ENCODE measurements around the gene PPP1R7. TPM values are rescaled to one million over a fixed set of nuclear protein-coding genes. Genes with fewer than 3 reads are reported as not detected.
A peak's percentile ranks its signal among the peaks of the same experiment; 100 is the strongest.

PPP1R7 gene
- total RNA-seq, 2 donors from 2014 or later = 48.5 to 52.7 TPM

- no peak for TF ChIP-seq CTCF (conservative IDR thresholded peaks at IDR 0.05)
- Mint-ChIP-seq H3K9me3 (no peaks in the 10 kb centered on the region), H3K4me1 (peaks cover 15% of the 10 kb centered on the region), H3K27ac (peak overlapping the region; percentile 39), H3K4me3 (no peak overlapping the region), H3K27me3 (ENCODE audit: insufficient read depth) (peaks cover 2% of the 10 kb centered on the region), H3K36me3 (ENCODE audit: low read depth) (peaks cover 27% of the 10 kb centered on the region)
- Histone ChIP-seq H3K9me3 (ENCODE audit: control insufficient read depth, low read length) (no peaks in the 10 kb centered on the region), H3K4me1 (ENCODE audit: control insufficient read depth, insufficient read depth, low read length) (no peaks in the 10 kb centered on the region), H3K4me3 (ENCODE audit: low read length) (no peak overlapping the region), H3K27me3 (ENCODE audit: control insufficient read depth, insufficient read depth, low read length, poor library complexity, severe bottlenecking) (peaks cover 5% of the 10 kb centered on the region), H3K27ac (ENCODE audit: low read depth, low read length) (no peak overlapping the region), H3K36me3 (ENCODE audit: control insufficient read depth, insufficient read depth, low read length) (no peaks in the 10 kb centered on the region), H3K9ac (ENCODE audit: extremely low read depth, low read length, poor library complexity, severe bottlenecking) (no peak overlapping the region)
- WGBS, 2 experiments (ENCODE audit: insufficient coverage in 1 of 2, insufficient read length in 1 of 2) = 77 to 83% methylated on average over 1 to 3 of the region's 4 CpGs
- DNase-seq = no peak
Observed at GRCh38 chr2:241146286-241146685, 4.0 kb upstream of the PPP1R7 start.

- no peaks in the 10 kb centered on the region for H3K4me1 ChIP-seq (ENCODE audit: control insufficient read depth, insufficient read depth, low read length)
- Mint-ChIP-seq H3K36me3 (ENCODE audit: low read depth) (peaks cover 18% of the 10 kb centered on the region), H3K9me3 (no peaks in the 10 kb centered on the region), H3K27me3 (ENCODE audit: insufficient read depth) (peaks cover 2% of the 10 kb centered on the region), H3K27ac (no peak overlapping the region), H3K4me3 (no peak overlapping the region), H3K4me1 (peaks cover 17% of the 10 kb centered on the region)
- H3K36me3 ChIP-seq (ENCODE audit: control insufficient read depth, insufficient read depth, low read length) = no peaks in the 10 kb centered on the region
- 96 to 100% methylated on average over 2 to 3 of the region's 3 CpGs for WGBS, 2 experiments (ENCODE audit: insufficient coverage in 1 of 2, insufficient read length in 1 of 2)
- peaks cover 5% of the 10 kb centered on the region for H3K27me3 ChIP-seq (ENCODE audit: control insufficient read depth, insufficient read depth, low read length, poor library complexity, severe bottlenecking)
- TF ChIP-seq CTCF (conservative IDR thresholded peaks at IDR 0.05) = no peak
- H3K27ac ChIP-seq (ENCODE audit: low read depth, low read length) = no peak overlapping the region
- no peak overlapping the region for H3K4me3 ChIP-seq (ENCODE audit: low read length)
- no peak for DNase-seq
- H3K9me3 ChIP-seq (ENCODE audit: control insufficient read depth, low read length) = no peaks in the 10 kb centered on the region
- H3K9ac ChIP-seq (ENCODE audit: extremely low read depth, low read length, poor library complexity, severe bottlenecking) = no peak overlapping the region
Observed at GRCh38 chr2:241147336-241147735, 2.9 kb upstream of the PPP1R7 start.

GRCh38 chr2:241148239-241148638, 2.0 kb upstream of the PPP1R7 start:
- Histone ChIP-seq H3K27ac (ENCODE audit: low read depth, low read length) (no peak overlapping the region), H3K9me3 (ENCODE audit: control insufficient read depth, low read length) (no peaks in the 10 kb centered on the region), H3K4me1 (ENCODE audit: control insufficient read depth, insufficient read depth, low read length) (no peaks in the 10 kb centered on the region), H3K36me3 (ENCODE audit: control insufficient read depth, insufficient read depth, low read length) (no peaks in the 10 kb centered on the region), H3K4me3 (ENCODE audit: low read length) (peak overlapping the region; percentile 92), H3K9ac (ENCODE audit: extremely low read depth, low read length, poor library complexity, severe bottlenecking) (peak overlapping the region; percentile 69), H3K27me3 (ENCODE audit: control insufficient read depth, insufficient read depth, low read length, poor library complexity, severe bottlenecking) (peaks cover 5% of the 10 kb centered on the region)
- H3K9me3 Mint-ChIP-seq = no peaks in the 10 kb centered on the region
- H3K36me3 Mint-ChIP-seq (ENCODE audit: low read depth) = peaks cover 13% of the 10 kb centered on the region
- peak overlapping the region; percentile 89 for H3K4me3 Mint-ChIP-seq
- H3K27ac Mint-ChIP-seq = peak overlapping the region; percentile 19
- peaks cover 18% of the 10 kb centered on the region for H3K4me1 Mint-ChIP-seq
- peaks cover 2% of the 10 kb centered on the region for H3K27me3 Mint-ChIP-seq (ENCODE audit: insufficient read depth)
- WGBS, 2 experiments (ENCODE audit: insufficient coverage in 1 of 2, insufficient read length in 1 of 2) = 83% methylated on average over 4 of the region's 4 CpGs
- DNase-seq = no peak
- no peak for TF ChIP-seq CTCF (conservative IDR thresholded peaks at IDR 0.05)

All from endodermal cell (in vitro differentiated cells).